C4-2B (cell line): ENCODE results near the gene GSX2.

Source experiments
- CTCF ChIP-seq: fragments of 450-650 bp; conservative IDR thresholded peaks from 2 replicates; pipeline ENCODE4 v1.5.1; 2017; ENCODE audit warnings: mild to moderate bottlenecking
- ZFX ChIP-seq: fragments of 450-650 bp; IDR thresholded peaks from 2 replicates; pipeline ENCODE4 v1.6.1; 2017

- TF ChIP-seq CTCF (no peak), ZFX (no peak)
Measured at GRCh38 chr4:54065282-54066087, 34.5 kb upstream of the GSX2 start.
